ENCODE measurements around the gene ASAP2.

DNA sequence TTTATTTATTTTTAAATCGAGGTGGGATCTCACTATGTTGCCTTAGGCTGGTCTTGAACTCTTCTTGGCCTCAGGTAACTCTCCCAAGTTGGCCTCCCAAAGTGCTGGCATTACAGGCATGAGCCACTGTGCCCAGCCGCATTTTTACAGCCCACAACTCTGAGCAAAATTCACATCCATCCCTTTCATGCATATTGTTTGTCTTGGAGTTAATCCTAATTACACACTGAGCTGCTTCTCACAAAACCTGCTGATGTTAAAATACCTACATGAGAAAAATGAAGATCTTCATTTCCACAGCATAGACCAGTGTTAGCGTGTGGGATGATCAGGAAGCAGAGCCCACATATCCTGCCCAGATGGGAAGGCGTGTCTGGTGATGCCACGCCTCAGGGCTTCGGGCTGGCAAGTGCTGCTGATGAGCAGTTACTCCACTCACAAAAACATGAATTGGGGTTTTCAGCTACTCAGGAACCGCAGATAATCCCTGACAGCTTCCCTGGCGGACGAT lies 202.1 kb downstream of the ASAP2 start:
- TF ChIP-seq POLR2A (IDR thresholded peaks at IDR 0.05; ENCODE audit: low read depth, low read length) (no peak), POLR2AphosphoS5 (IDR thresholded peaks at IDR 0.05; ENCODE audit: low read depth, low read length) (no peak)
